ENCODE data around the gene MAPK11. TPM values are rescaled to one million over a fixed set of nuclear protein-coding genes. Genes with fewer than 3 reads are reported as not detected.

MAPK11 gene
- total and polyA plus RNA-seq, 9 donors = 0.92 to 31.6 (median 12.0) TPM

- TF ChIP-seq CTCF (IDR thresholded peaks at IDR 0.05) (no peak), EP300 (IDR thresholded peaks at IDR 0.05) (no peak), POLR2A (IDR thresholded peaks at IDR 0.05) (no peak)
- Histone ChIP-seq H3K27me3 (no peaks in the 10 kb centered on the region), H3K4me1 (ENCODE audit: insufficient read depth) (peaks cover 8% of the 10 kb centered on the region), H3K9me3 (no peaks in the 10 kb centered on the region), H3K27ac (no peak overlapping the region), H3K4me3 (no peak overlapping the region), H3K36me3 (no peaks in the 10 kb centered on the region)
- intact Hi-C loops (cut with DNase I) = no loop called here
- DNase-seq = no peak
- WGBS, 3 donors = 91 to 95% (median 92%) methylated on average over 7 to 12 of the region's 12 CpGs
These were observed 42.2 kb upstream of the MAPK11 start for GRCh38 chr22:50312371-50312770.

- Histone ChIP-seq H3K27ac (no peak overlapping the region), H3K27me3 (no peaks in the 10 kb centered on the region), H3K9me3 (no peaks in the 10 kb centered on the region), H3K4me1 (ENCODE audit: insufficient read depth) (peaks cover 8% of the 10 kb centered on the region), H3K36me3 (no peaks in the 10 kb centered on the region), H3K4me3 (no peak overlapping the region)
- TF ChIP-seq EP300 (IDR thresholded peaks at IDR 0.05) = no peak
- TF ChIP-seq POLR2A (IDR thresholded peaks at IDR 0.05) = no peak
- no peak for TF ChIP-seq CTCF (IDR thresholded peaks at IDR 0.05)
- intact Hi-C loops (cut with DNase I) = no loop called here
- WGBS, 3 donors = 71 to 77% (median 76%) methylated on average over 23 of the region's 23 CpGs
- peak in 2 of 5 donors; percentile 22 to 27 for DNase-seq
These were observed 41.6 kb upstream of the MAPK11 start for GRCh38 chr22:50311606-50312351.

- intact Hi-C loops (cut with DNase I) = no loop called here
- 91 to 95% (median 91%) methylated on average over 16 of the region's 16 CpGs for WGBS, 3 donors
These were observed 40.8 kb upstream of the MAPK11 start for GRCh38 chr22:50310949-50311444.

More at GRCh38 chr22:50310949-50311444, 40.8 kb upstream of the MAPK11 start:
- Histone ChIP-seq H3K36me3 (no peaks in the 10 kb centered on the region), H3K27ac (no peak overlapping the region), H3K4me1 (ENCODE audit: insufficient read depth) (peaks cover 8% of the 10 kb centered on the region), H3K27me3 (no peaks in the 10 kb centered on the region), H3K9me3 (no peaks in the 10 kb centered on the region), H3K4me3 (no peak overlapping the region)
- DNase-seq = peak in 1 of 5 donors; percentile 32
- TF ChIP-seq CTCF (IDR thresholded peaks at IDR 0.05) (no peak), EP300 (IDR thresholded peaks at IDR 0.05) (no peak), POLR2A (IDR thresholded peaks at IDR 0.05) (no peak)

Measured in ovary (tissue), 9 donors.